HFF-Myc (cell line): ENCODE measurements around the gene RERE.

Experiments used
- DNase-seq: peaks from one replicate; pipeline ENCODE4 v3.0.0-alpha.2; 2011; ENCODE audit warnings: low read depth; ENCODE audit errors: extremely low read depth
- H3K4me3 ChIP-seq: replicated peaks from 2 replicates; pipeline ENCODE4 v1.5.1; 2011; ENCODE audit warnings: low read depth, mild to moderate bottlenecking, control low read depth, low read length
- CTCF ChIP-seq: IDR thresholded peaks from 2 replicates; pipeline ENCODE4 v1.5.1; 2012; ENCODE audit warnings: mild to moderate bottlenecking, low read depth, low read length, control low read depth; ENCODE audit errors: missing control alignments

Gene RERE

GRCh38 chr1:8562222-8562621, 255.2 kb downstream of the RERE start:
- TF ChIP-seq CTCF: no peak
- DNase-seq: no peak
- no peak overlapping the region for H3K4me3 ChIP-seq

DNA sequence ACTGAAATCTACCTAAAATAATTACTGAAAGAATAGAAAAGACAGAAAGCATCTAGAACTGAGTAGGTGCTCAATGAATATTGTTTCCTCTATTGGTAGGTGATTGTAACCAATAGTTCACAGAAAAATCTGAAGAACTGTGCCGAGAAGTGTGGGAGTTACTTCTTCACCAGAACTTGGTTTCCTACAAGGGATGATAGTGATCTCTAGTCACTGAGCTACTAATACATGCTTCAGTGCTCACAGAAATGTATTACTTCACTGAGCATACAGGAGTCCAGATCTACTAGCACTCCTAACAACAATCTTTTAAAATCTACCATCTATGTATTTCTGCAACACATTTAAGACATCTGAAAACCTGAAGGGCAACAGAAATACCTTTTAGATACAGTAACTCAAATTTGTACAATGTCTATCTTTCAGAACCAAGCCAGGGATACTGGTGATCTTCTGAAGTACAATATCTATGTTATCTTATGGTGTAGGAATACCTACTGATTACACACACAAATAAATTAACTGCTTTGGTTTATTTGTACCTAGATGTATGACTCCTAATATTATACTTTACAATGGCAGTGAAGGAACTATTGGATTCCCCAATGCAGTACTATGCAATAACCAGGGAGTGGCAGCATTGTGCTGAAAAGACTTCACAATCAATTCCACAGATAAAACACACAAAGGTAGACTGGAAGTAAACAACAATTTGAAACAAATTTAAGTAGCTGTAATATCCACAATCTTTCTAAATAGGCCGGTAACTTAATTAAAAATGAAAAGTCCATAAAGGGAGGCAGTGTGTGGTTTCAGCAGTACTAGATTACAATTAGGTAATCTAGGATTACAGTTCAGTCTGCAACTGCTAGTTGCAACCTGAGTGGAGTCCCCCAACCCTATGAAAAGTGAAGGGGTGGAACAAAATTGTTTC, 256.6 kb downstream of the RERE start:
- peak; percentile 77 for TF ChIP-seq CTCF
- no peak for DNase-seq

DNA sequence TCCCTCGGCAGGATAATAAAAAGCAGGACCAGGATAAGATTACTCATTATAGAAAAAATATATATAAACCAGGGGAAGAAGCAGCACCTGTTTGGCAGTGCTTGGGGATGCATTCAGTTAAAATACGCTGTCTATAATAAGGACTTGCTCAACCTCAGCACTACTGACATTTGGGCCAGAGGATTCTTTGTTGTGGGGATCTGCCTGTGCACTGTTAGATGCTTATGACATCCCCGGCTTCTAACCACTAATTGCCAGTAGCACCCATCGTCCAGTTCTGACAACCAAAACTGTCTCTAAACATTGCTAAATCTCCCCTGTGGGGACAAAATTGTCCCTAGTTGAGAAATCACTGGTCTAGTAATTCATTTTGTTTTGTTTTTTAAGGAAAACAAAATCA, 257.4 kb downstream of the RERE start:
- TF ChIP-seq CTCF: no peak
- DNase-seq: no peak

More for the DNA sequence above, 256.6 kb downstream of the RERE start:
- H3K4me3 ChIP-seq: no peak overlapping the region

GRCh38 chr1:8555582-8555981, 261.9 kb downstream of the RERE start:
- TF ChIP-seq CTCF: no peak

More for the DNA sequence above, 257.4 kb downstream of the RERE start:
- no peak overlapping the region for H3K4me3 ChIP-seq

DNA sequence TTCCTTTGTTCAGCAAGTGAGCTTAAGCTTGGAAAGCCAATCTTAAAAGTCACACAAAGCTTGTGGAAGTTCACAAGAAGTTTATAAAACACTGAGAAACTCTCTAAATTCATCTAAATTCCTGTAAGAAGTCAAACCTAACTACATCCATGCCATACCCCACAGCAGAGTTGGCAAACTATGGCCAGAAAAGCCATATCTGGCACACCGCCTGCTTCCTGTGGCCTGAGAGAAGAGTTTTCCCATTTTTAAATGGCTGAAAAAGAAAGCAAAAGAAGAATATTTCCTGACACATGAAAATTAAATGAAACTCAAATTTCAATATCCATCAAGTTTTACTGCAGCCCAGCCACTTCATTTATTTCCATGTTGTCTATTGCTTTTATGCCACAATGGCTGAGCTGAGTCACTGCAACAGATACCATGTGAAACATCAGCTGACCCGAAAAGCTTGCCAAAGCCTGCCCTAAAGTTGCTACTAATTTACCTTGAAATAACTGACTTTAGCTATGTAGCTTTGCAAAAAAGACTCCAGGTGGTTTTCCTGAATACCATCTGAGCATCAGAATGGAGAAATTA, 262.4 kb downstream of the RERE start:
- DNase-seq: no peak
- TF ChIP-seq CTCF: no peak
- H3K4me3 ChIP-seq: no peak overlapping the region

More at GRCh38 chr1:8555582-8555981, 261.9 kb downstream of the RERE start:
- DNase-seq: no peak
- H3K4me3 ChIP-seq: no peak overlapping the region

DNA sequence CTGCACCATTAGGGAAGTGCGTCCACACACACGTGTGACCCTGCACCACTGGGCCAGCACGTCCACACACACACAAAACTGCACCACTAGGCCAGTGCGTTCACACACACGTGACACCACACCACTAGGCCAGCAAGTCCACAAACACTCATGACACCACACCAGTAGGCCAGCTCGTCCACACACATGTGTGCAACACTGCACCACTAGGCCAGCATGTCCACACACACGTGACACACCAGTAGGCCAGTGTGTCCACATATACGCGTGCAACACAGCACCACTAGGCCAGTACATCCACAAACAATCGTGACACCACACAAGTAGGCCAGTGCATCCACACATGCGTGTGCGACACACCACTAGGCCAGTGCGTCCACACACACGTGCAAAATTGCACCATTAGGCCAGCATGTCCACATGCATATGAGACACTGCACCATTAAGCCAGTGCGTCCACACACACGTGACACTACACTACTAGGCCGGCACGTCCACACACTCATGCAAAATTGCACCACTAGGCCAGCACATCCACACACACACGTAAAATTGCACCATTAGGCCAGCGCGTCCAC, 264.5 kb downstream of the RERE start:
- no peak for TF ChIP-seq CTCF
- no peak overlapping the region for H3K4me3 ChIP-seq
- DNase-seq: no peak
